ENCODE measurements around the gene KCNQ2.

DNA sequence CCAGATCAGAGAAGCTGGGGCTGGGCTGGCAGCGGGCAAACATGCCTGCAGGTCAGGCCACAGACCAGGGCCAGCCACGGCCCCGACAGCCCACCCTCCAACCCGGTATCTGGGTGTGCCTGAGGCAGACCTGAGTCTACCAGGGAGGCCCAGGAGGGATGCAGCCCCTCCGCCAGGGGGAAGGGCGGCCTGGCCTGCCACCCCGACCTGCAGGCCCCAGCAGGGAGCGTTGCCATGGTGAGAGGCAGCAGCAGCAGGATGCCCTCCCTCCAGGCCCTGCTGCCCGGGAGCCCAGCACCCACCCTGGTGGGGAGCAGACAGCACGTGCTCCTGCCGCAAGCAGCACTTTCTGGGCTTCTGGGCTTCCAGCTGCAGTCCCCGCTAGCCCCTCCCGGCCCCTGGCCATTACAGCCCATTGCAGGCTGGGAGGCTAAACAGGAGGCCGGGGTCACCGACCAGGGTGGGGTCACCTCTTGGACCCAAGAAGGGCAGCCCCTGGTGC lies 30.3 kb upstream of the KCNQ2 start:
- no peak for TF ChIP-seq POLR2A (IDR thresholded peaks at IDR 0.05)
- TF ChIP-seq, protein P1, sequence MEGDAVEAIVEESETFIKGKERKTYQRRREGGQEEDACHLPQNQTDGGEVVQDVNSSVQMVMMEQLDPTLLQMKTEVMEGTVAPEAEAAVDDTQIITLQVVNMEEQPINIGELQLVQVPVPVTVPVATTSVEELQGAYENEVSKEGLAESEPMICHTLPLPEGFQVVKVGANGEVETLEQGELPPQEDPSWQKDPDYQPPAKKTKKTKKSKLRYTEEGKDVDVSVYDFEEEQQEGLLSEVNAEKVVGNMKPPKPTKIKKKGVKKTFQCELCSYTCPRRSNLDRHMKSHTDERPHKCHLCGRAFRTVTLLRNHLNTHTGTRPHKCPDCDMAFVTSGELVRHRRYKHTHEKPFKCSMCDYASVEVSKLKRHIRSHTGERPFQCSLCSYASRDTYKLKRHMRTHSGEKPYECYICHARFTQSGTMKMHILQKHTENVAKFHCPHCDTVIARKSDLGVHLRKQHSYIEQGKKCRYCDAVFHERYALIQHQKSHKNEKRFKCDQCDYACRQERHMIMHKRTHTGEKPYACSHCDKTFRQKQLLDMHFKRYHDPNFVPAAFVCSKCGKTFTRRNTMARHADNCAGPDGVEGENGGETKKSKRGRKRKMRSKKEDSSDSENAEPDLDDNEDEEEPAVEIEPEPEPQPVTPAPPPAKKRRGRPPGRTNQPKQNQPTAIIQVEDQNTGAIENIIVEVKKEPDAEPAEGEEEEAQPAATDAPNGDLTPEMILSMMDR (IDR thresholded peaks at IDR 0.05) = no peak
- TF ChIP-seq EP300 (IDR thresholded peaks at IDR 0.05) = no peak
